Neural cell (in vitro differentiated cells): ENCODE results near the gene IPO13. TPM values are rescaled to one million over a fixed set of nuclear protein-coding genes. Genes with fewer than 3 reads are reported as not detected.

ENCODE experiments used
- H2AFZ ChIP-seq: fragments of 200-600, 300-800 bp; sonication (generic), shearing (Covaris generic); 2 replicates; pipeline ENCODE4 v1.6.0; 2014; ENCODE audit warnings: low read depth, mild to moderate bottlenecking, antibody characterized with exemption, low read length, moderate library complexity
- H3F3A ChIP-seq: fragments of 200-600 bp; shearing (Covaris generic); 2 replicates; pipeline ENCODE4 v1.6.1; 2016; ENCODE audit warnings: mild to moderate bottlenecking, moderate library complexity, mixed read lengths, antibody characterized with exemption, low read length; ENCODE audit not compliant: insufficient read depth, poor library complexity, severe bottlenecking
- H3K27ac ChIP-seq: fragments of 200-600, 300-800 bp; sonication (generic), shearing (Covaris generic); 2 replicates; pipeline ENCODE4 v1.5.1; 2014; ENCODE audit warnings: mild to moderate bottlenecking, low read length, moderate library complexity
- H3K27me3 ChIP-seq: fragments of 300-800, 200-600 bp; sonication (generic), shearing (Covaris generic); 2 replicates; pipeline ENCODE4 v1.6.0; 2014; ENCODE audit warnings: mild to moderate bottlenecking, low read depth, low read length, moderate library complexity; ENCODE audit not compliant: insufficient read depth
- H3K36me3 ChIP-seq: fragments of 300-800, 200-600 bp; sonication (generic), shearing (Covaris generic); 2 replicates; pipeline ENCODE4 v1.5.1; 2014; ENCODE audit warnings: mild to moderate bottlenecking, antibody characterized with exemption, low read length, moderate library complexity; ENCODE audit not compliant: insufficient read depth
- H3K4me2 ChIP-seq: fragments of 300-800, 200-600 bp; sonication (generic), shearing (Covaris generic); 2 replicates; pipeline ENCODE4 v1.6.0; 2014; ENCODE audit warnings: mild to moderate bottlenecking, low read length
- H3K4me3 ChIP-seq: fragments of 300-800, 200-600 bp; sonication (generic), shearing (Covaris generic); 2 replicates; pipeline ENCODE4 v1.5.1; 2014; ENCODE audit warnings: mild to moderate bottlenecking, low read length, moderate library complexity
- H3K79me2 ChIP-seq: fragments of 200-600 bp; shearing (Covaris generic); replicated peaks from 2 replicates; pipeline ENCODE4 v1.6.0; 2014; ENCODE audit warnings: mild to moderate bottlenecking, low read length, moderate library complexity; ENCODE audit not compliant: insufficient read depth
- H3K9ac ChIP-seq: fragments of 300-800, 200-600 bp; sonication (generic), shearing (Covaris generic); 2 replicates; pipeline ENCODE4 v1.6.1; 2016; ENCODE audit warnings: mild to moderate bottlenecking, low read length, mixed read lengths
- H3K9me2 ChIP-seq: fragments of 200-600 bp; shearing (Covaris generic); 2 replicates; pipeline ENCODE4 v1.6.1; 2016; ENCODE audit warnings: mild to moderate bottlenecking, low read length, mixed read lengths; ENCODE audit not compliant: insufficient read depth
- H3K9me3 ChIP-seq: fragments of 200-600, 300-800 bp; sonication (generic), shearing (Covaris generic); 2 replicates; pipeline ENCODE4 v1.6.1; 2016; ENCODE audit warnings: mild to moderate bottlenecking, mixed run types, low read length, moderate library complexity, mixed read lengths
- H4K20me1 ChIP-seq: fragments of 200-600 bp; shearing (Covaris generic); 2 replicates; pipeline ENCODE4 v1.6.1; 2016; ENCODE audit warnings: mild to moderate bottlenecking, mixed run types; ENCODE audit not compliant: insufficient read depth
- EP300 ChIP-seq: fragments of 450-650 bp; conservative IDR thresholded peaks from 2 replicates; pipeline ENCODE4 v1.6.1; 2014; ENCODE audit warnings: antibody characterized with exemption, mild to moderate bottlenecking, moderate library complexity; ENCODE audit not compliant: poor library complexity, severe bottlenecking
- EZH2 ChIP-seq: fragments of 200-600, 300-800 bp; shearing (Covaris generic), sonication (generic); IDR thresholded peaks from 2 replicates; pipeline ENCODE4 v1.6.1; 2014; ENCODE audit warnings: antibody characterized with exemption, low read length, borderline replicate concordance, mild to moderate bottlenecking; ENCODE audit not compliant: insufficient read depth, poor library complexity, severe bottlenecking
- MXI1 ChIP-seq: fragments of 450-650 bp; conservative IDR thresholded peaks from 2 replicates; pipeline ENCODE4 v1.6.1; 2014; ENCODE audit warnings: antibody characterized with exemption, mild to moderate bottlenecking; ENCODE audit not compliant: poor library complexity, severe bottlenecking
- POLR2AphosphoS5 ChIP-seq: IDR thresholded peaks from 2 replicates; pipeline ENCODE4 v1.6.1; 2012
- RAD21 ChIP-seq: fragments of 450-650 bp; conservative IDR thresholded peaks from 2 replicates; pipeline ENCODE4 v1.6.1; 2014; ENCODE audit warnings: antibody characterized with exemption, mild to moderate bottlenecking, moderate library complexity
- SMC3 ChIP-seq: fragments of 450-650 bp; conservative IDR thresholded peaks from 2 replicates; pipeline ENCODE4 v1.6.1; 2014; ENCODE audit warnings: antibody characterized with exemption, mild to moderate bottlenecking, moderate library complexity; ENCODE audit not compliant: poor library complexity
- TAF1 ChIP-seq: IDR thresholded peaks from 2 replicates; pipeline ENCODE4 v1.6.1; 2012; ENCODE audit warnings: low read depth
- polyA plus RNA-seq: library from polyadenylated mRNA; depleted of rRNA; stranded (reverse); fragments of >200 nt; gene quantifications from 2 replicates; pipeline ENCODE4 v1.2.3, GENCODE V29; 2014
- TF ChIP-seq, protein P1 (sequence below): fragments of 450-650 bp; IDR thresholded peaks from 2 replicates; pipeline ENCODE4 v1.5.1; 2014; ENCODE audit warnings: antibody characterized with exemption, mild to moderate bottlenecking, moderate library complexity; ENCODE audit not compliant: poor library complexity, severe bottlenecking
- TF ChIP-seq, protein P2 (sequence below): IDR thresholded peaks from 2 replicates; pipeline ENCODE4 v1.6.1; 2012; ENCODE audit warnings: borderline replicate concordance

The IPO13 gene
- polyA plus RNA-seq, 1 donor from 2014 or later = 29.8 TPM

GRCh38 chr1:43919906-43920305 is 26.8 kb upstream of the IPO13 start:
- Histone ChIP-seq H3K4me2 (no peak overlapping the region), H3K79me2 (no peaks in the 10 kb centered on the region), H2AFZ (no peak overlapping the region), H3K9me3 (no peaks in the 10 kb centered on the region), H3K4me3 (no peak overlapping the region), H3K9me2 (no peaks in the 10 kb centered on the region), H3K27ac (no peak overlapping the region), H4K20me1 (no peaks in the 10 kb centered on the region), H3K36me3 (no peaks in the 10 kb centered on the region), H3F3A (no peaks in the 10 kb centered on the region), H3K27me3 (no peaks in the 10 kb centered on the region), H3K9ac (no peak overlapping the region)
- no peak for TF ChIP-seq POLR2AphosphoS5
- TF ChIP-seq RAD21 = no peak
- TF ChIP-seq, protein P1, sequence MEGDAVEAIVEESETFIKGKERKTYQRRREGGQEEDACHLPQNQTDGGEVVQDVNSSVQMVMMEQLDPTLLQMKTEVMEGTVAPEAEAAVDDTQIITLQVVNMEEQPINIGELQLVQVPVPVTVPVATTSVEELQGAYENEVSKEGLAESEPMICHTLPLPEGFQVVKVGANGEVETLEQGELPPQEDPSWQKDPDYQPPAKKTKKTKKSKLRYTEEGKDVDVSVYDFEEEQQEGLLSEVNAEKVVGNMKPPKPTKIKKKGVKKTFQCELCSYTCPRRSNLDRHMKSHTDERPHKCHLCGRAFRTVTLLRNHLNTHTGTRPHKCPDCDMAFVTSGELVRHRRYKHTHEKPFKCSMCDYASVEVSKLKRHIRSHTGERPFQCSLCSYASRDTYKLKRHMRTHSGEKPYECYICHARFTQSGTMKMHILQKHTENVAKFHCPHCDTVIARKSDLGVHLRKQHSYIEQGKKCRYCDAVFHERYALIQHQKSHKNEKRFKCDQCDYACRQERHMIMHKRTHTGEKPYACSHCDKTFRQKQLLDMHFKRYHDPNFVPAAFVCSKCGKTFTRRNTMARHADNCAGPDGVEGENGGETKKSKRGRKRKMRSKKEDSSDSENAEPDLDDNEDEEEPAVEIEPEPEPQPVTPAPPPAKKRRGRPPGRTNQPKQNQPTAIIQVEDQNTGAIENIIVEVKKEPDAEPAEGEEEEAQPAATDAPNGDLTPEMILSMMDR = no peak
- TF ChIP-seq SMC3 = no peak
- TF ChIP-seq, protein P2, sequence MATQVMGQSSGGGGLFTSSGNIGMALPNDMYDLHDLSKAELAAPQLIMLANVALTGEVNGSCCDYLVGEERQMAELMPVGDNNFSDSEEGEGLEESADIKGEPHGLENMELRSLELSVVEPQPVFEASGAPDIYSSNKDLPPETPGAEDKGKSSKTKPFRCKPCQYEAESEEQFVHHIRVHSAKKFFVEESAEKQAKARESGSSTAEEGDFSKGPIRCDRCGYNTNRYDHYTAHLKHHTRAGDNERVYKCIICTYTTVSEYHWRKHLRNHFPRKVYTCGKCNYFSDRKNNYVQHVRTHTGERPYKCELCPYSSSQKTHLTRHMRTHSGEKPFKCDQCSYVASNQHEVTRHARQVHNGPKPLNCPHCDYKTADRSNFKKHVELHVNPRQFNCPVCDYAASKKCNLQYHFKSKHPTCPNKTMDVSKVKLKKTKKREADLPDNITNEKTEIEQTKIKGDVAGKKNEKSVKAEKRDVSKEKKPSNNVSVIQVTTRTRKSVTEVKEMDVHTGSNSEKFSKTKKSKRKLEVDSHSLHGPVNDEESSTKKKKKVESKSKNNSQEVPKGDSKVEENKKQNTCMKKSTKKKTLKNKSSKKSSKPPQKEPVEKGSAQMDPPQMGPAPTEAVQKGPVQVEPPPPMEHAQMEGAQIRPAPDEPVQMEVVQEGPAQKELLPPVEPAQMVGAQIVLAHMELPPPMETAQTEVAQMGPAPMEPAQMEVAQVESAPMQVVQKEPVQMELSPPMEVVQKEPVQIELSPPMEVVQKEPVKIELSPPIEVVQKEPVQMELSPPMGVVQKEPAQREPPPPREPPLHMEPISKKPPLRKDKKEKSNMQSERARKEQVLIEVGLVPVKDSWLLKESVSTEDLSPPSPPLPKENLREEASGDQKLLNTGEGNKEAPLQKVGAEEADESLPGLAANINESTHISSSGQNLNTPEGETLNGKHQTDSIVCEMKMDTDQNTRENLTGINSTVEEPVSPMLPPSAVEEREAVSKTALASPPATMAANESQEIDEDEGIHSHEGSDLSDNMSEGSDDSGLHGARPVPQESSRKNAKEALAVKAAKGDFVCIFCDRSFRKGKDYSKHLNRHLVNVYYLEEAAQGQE = no peak
- no peak for TF ChIP-seq MXI1

GRCh38 chr1:43921022-43921421 is 25.7 kb upstream of the IPO13 start:
- no peaks in the 10 kb centered on the region for H3K27me3 ChIP-seq
- H3K9ac ChIP-seq = no peak overlapping the region
- no peak overlapping the region for H3K27ac ChIP-seq
- H3K36me3 ChIP-seq = no peaks in the 10 kb centered on the region
- TF ChIP-seq POLR2AphosphoS5 (no peak), SMC3 (no peak)
- H3F3A ChIP-seq = no peaks in the 10 kb centered on the region
- H3K9me2 ChIP-seq = no peaks in the 10 kb centered on the region
- H3K4me3 ChIP-seq = no peak overlapping the region
- no peaks in the 10 kb centered on the region for H3K9me3 ChIP-seq
- H3K4me2 ChIP-seq = no peak overlapping the region
- no peak overlapping the region for H2AFZ ChIP-seq
- no peaks in the 10 kb centered on the region for H4K20me1 ChIP-seq
- H3K79me2 ChIP-seq = no peaks in the 10 kb centered on the region

DNA sequence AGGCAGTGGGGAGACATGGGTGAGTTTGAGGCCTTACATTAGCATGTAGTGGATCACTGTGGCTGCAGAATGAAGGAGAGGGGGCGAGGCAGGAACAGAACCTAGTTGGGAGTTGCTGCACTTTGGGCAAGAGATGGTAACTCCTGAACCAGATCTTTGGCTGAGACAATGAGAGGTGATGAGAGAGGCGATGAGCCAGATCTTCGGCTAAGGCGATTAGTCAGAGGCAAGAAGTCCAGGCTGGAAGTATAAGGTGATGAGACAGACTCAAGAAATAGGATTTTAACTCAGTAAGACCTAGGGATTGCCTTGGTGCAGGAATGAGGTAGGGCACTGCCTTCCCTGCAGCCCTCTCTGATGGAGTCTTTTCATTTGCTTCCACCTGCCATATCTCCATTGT is 22.2 kb upstream of the IPO13 start:
- Histone ChIP-seq H3F3A (no peaks in the 10 kb centered on the region), H3K4me3 (no peak overlapping the region), H3K27ac (no peak overlapping the region), H3K9me2 (no peaks in the 10 kb centered on the region), H4K20me1 (no peaks in the 10 kb centered on the region), H3K9me3 (no peaks in the 10 kb centered on the region), H3K79me2 (no peaks in the 10 kb centered on the region), H3K36me3 (no peaks in the 10 kb centered on the region), H3K4me2 (no peak overlapping the region), H3K27me3 (no peaks in the 10 kb centered on the region), H2AFZ (no peak overlapping the region), H3K9ac (no peak overlapping the region)
- TF ChIP-seq EP300 (no peak), EZH2 (no peak), RAD21 (no peak), MXI1 (no peak), TAF1 (no peak), SMC3 (no peak), POLR2AphosphoS5 (no peak)
- TF ChIP-seq, protein P1 = no peak
- TF ChIP-seq, protein P2 = no peak
